Measurements from ENCODE around the gene NCL.
A peak's percentile ranks its signal among the peaks of the same experiment; 100 is the strongest.

Gene NCL, protein sequence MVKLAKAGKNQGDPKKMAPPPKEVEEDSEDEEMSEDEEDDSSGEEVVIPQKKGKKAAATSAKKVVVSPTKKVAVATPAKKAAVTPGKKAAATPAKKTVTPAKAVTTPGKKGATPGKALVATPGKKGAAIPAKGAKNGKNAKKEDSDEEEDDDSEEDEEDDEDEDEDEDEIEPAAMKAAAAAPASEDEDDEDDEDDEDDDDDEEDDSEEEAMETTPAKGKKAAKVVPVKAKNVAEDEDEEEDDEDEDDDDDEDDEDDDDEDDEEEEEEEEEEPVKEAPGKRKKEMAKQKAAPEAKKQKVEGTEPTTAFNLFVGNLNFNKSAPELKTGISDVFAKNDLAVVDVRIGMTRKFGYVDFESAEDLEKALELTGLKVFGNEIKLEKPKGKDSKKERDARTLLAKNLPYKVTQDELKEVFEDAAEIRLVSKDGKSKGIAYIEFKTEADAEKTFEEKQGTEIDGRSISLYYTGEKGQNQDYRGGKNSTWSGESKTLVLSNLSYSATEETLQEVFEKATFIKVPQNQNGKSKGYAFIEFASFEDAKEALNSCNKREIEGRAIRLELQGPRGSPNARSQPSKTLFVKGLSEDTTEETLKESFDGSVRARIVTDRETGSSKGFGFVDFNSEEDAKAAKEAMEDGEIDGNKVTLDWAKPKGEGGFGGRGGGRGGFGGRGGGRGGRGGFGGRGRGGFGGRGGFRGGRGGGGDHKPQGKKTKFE

DNA sequence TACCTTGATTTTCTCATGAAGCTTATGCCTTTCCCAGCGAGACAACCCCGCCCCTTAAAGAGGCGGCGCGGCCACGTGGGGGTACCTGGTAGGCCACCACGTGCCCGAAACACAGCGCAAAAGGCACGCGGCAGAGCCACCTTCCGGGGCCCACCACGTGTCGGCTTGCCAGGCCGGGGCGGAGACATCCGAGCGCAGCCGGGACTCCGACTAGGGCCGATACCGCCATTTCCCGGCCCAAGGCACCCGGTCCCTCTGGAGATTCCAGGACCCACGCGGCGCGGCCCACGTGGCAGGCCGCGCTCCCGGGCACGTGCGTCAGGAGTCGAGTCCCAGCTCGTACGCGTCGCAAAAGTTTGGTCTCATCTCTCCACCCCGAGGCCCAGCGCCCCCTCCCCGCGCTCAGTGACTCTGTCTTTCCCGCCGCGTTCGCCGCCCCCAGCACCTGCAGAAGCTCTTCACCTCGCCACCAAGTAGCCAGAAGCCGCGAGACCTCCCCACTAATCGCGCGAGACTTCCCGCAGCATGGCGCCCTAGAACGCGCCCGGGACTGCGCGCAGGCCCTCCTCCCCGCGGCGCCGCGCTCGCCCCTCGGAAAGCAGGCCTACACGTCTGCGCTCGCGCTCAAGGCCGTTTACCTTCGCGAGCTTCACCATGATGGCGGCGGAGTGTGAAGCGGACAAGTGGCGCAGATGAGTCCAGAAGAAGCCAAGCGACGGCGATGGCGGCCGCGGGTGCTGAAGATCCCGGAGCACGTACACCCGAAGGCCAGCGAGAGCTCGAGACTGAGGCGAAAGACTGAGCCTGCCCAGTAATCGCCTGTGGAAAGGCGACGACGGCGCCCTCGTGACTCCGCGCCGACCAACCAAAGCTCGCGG is at the start of gene NCL:
TSS of gene NCL (minus strand) at position 787 of the 878 bp plus-strand sequence. CDS start at position 656, 131 bp downstream.
- H3K4me3 Mint-ChIP-seq, result peak within 1 kb of the TSS; percentile 95
- peak within 1 kb of the TSS; percentile 99 for H3K27ac Mint-ChIP-seq
- H3K27me3 Mint-ChIP-seq, result no peaks in the 10 kb centered on the region
- peaks cover 63% of the 10 kb centered on the region for H3K36me3 Mint-ChIP-seq (ENCODE audit: low read depth)
- no peaks in the 10 kb centered on the region for H3K9me3 Mint-ChIP-seq
- H3K4me1 Mint-ChIP-seq (ENCODE audit: low read depth), result peaks cover 39% of the 10 kb centered on the region
- DNase-seq, result peak; percentile 91

- DNase-seq, result no peak
- peak overlapping the region; percentile 98 for H3K27ac Mint-ChIP-seq
- H3K4me3 Mint-ChIP-seq, result peak overlapping the region; percentile 85
- H3K36me3 Mint-ChIP-seq (ENCODE audit: low read depth), result peaks cover 8% of the 10 kb centered on the region
- no peaks in the 10 kb centered on the region for H3K9me3 Mint-ChIP-seq
- H3K4me1 Mint-ChIP-seq (ENCODE audit: low read depth), result peaks cover 23% of the 10 kb centered on the region
- H3K27me3 Mint-ChIP-seq, result no peaks in the 10 kb centered on the region
Measured at GRCh38 chr2:231513746-231514224, 49.5 kb upstream of the NCL start.

GRCh38 chr2:231512222-231512621 is 47.9 kb upstream of the NCL start:
- Mint-ChIP-seq H3K27ac (peak overlapping the region; percentile 11), H3K36me3 (ENCODE audit: low read depth) (peaks cover 10% of the 10 kb centered on the region), H3K9me3 (no peaks in the 10 kb centered on the region), H3K27me3 (no peaks in the 10 kb centered on the region), H3K4me3 (no peak overlapping the region), H3K4me1 (ENCODE audit: low read depth) (peaks cover 20% of the 10 kb centered on the region)
- no peak for DNase-seq

GRCh38 chr2:231503766-231504165 is 39.5 kb upstream of the NCL start:
- H3K27me3 Mint-ChIP-seq, result no peaks in the 10 kb centered on the region
- peaks cover 32% of the 10 kb centered on the region for H3K36me3 Mint-ChIP-seq (ENCODE audit: low read depth)
- H3K9me3 Mint-ChIP-seq, result no peaks in the 10 kb centered on the region
- H3K27ac Mint-ChIP-seq, result no peak overlapping the region
- no peaks in the 10 kb centered on the region for H3K4me1 Mint-ChIP-seq (ENCODE audit: low read depth)
- no peak overlapping the region for H3K4me3 Mint-ChIP-seq
- no peak for DNase-seq

DNA sequence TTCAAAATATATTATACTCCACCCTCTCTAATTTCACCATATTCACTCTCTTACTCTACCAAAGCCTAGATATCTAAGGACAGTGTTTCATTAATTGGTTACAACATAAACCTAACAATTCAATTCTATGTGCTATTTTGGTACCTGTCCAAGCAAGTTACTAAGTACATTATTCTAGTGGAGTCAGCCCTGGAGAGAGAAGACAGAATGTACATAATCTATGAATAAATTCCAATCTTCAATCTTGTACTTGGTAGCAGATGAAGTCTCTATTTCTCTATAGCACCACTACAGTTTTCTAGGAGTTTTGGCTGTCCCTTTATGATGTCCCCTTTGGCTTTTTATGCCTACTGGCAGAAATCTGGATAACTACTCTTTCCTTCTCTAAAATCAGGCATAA is 38.3 kb upstream of the NCL start:
- H3K27ac Mint-ChIP-seq, result no peak overlapping the region
- peaks cover 31% of the 10 kb centered on the region for H3K36me3 Mint-ChIP-seq (ENCODE audit: low read depth)
- H3K4me3 Mint-ChIP-seq, result no peak overlapping the region
- no peaks in the 10 kb centered on the region for H3K4me1 Mint-ChIP-seq (ENCODE audit: low read depth)
- H3K9me3 Mint-ChIP-seq, result no peaks in the 10 kb centered on the region
- DNase-seq, result no peak
- H3K27me3 Mint-ChIP-seq, result no peaks in the 10 kb centered on the region

DNA sequence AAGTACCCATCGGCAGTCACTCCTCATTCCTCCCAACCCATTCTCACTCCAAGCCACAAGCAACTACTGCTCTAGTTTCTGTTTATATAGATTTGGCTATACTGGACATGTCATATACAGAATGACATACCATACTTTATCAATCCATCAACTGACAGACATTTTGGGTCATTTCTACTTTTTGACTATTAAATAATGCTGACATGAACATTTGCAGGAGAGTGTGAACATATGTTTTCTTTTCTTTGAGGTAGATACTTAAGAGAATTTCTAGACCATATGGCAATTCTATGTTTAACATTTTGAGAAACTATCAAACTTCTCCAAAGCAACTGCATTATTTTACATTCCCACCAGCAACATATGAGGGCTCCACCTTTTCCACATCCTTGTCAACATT is 33.4 kb upstream of the NCL start:
- H3K4me1 Mint-ChIP-seq (ENCODE audit: low read depth), result peaks cover 9% of the 10 kb centered on the region
- no peak for DNase-seq
- no peak overlapping the region for H3K4me3 Mint-ChIP-seq
- no peaks in the 10 kb centered on the region for H3K27me3 Mint-ChIP-seq
- no peaks in the 10 kb centered on the region for H3K9me3 Mint-ChIP-seq
- H3K27ac Mint-ChIP-seq, result no peak overlapping the region
- peaks cover 6% of the 10 kb centered on the region for H3K36me3 Mint-ChIP-seq (ENCODE audit: low read depth)

- Mint-ChIP-seq H3K9me3 (no peaks in the 10 kb centered on the region), H3K36me3 (ENCODE audit: low read depth) (no peaks in the 10 kb centered on the region), H3K4me1 (ENCODE audit: low read depth) (peaks cover 9% of the 10 kb centered on the region), H3K27ac (no peak overlapping the region), H3K27me3 (no peaks in the 10 kb centered on the region), H3K4me3 (no peak overlapping the region)
- DNase-seq, result no peak
Measured at GRCh38 chr2:231494669-231495068, 30.4 kb upstream of the NCL start.

GRCh38 chr2:231490801-231491200 is 26.5 kb upstream of the NCL start:
- Mint-ChIP-seq H3K27me3 (no peaks in the 10 kb centered on the region), H3K9me3 (no peaks in the 10 kb centered on the region), H3K4me3 (no peak overlapping the region), H3K27ac (no peak overlapping the region), H3K4me1 (ENCODE audit: low read depth) (peaks cover 9% of the 10 kb centered on the region), H3K36me3 (ENCODE audit: low read depth) (no peaks in the 10 kb centered on the region)
- DNase-seq, result no peak

DNA sequence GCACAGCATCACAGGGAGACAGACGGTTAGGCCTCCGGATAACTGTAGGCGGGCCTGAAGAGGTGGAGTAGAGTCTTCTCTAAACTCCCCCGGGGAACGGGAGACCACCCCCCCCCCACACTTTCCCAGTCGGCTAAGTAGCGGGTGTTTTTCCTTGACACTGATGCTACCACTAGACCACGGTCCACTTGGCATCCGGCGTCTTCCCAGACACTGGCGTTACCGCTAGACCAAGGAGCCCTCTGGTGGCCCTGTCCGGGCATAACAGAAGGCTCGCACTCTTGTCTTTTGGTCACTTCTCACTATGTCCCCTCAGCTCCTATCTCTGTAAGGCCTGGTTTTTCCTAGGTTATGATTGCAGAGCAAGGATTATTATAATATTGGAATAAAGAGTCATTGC is 25.7 kb upstream of the NCL start:
- H3K9me3 Mint-ChIP-seq, result no peaks in the 10 kb centered on the region
- peak; percentile 52 for DNase-seq

DNA sequence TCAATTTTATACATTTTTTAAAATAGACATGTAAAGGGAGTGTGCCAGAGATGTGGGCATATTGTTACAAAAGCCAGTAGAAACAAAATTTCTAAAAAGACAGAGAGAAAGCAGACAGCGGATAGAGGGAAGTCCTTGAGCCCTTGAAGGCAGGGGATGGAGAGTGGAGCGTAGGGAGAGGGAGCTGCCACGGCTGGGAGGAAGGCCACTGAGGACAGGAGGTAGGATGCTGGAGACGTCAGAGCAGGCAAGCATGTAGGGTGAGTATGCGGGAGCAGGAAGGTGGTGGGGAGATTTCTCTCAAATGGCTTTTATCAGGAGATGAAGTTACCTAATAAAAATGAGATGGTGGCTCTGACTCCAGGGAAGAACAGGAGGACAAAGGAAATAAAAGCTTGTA is 24.0 kb upstream of the NCL start:
- H3K4me3 Mint-ChIP-seq, result no peak overlapping the region
- H3K9me3 Mint-ChIP-seq, result no peaks in the 10 kb centered on the region
- no peaks in the 10 kb centered on the region for H3K27me3 Mint-ChIP-seq
- H3K27ac Mint-ChIP-seq, result no peak overlapping the region
- DNase-seq, result no peak
- peaks cover 4% of the 10 kb centered on the region for H3K4me1 Mint-ChIP-seq (ENCODE audit: low read depth)
- H3K36me3 Mint-ChIP-seq (ENCODE audit: low read depth), result no peaks in the 10 kb centered on the region

More for the DNA sequence above, 25.7 kb upstream of the NCL start:
- Mint-ChIP-seq H3K4me3 (no peak overlapping the region), H3K4me1 (ENCODE audit: low read depth) (peaks cover 7% of the 10 kb centered on the region), H3K36me3 (ENCODE audit: low read depth) (no peaks in the 10 kb centered on the region), H3K27me3 (no peaks in the 10 kb centered on the region), H3K27ac (no peak overlapping the region)

- Mint-ChIP-seq H3K36me3 (ENCODE audit: low read depth) (no peaks in the 10 kb centered on the region), H3K4me1 (ENCODE audit: low read depth) (peaks cover 11% of the 10 kb centered on the region), H3K27me3 (no peaks in the 10 kb centered on the region), H3K27ac (no peak overlapping the region), H3K9me3 (no peaks in the 10 kb centered on the region), H3K4me3 (no peak overlapping the region)
- DNase-seq, result no peak
Measured at GRCh38 chr2:231486851-231487596, 22.7 kb upstream of the NCL start.

DNA sequence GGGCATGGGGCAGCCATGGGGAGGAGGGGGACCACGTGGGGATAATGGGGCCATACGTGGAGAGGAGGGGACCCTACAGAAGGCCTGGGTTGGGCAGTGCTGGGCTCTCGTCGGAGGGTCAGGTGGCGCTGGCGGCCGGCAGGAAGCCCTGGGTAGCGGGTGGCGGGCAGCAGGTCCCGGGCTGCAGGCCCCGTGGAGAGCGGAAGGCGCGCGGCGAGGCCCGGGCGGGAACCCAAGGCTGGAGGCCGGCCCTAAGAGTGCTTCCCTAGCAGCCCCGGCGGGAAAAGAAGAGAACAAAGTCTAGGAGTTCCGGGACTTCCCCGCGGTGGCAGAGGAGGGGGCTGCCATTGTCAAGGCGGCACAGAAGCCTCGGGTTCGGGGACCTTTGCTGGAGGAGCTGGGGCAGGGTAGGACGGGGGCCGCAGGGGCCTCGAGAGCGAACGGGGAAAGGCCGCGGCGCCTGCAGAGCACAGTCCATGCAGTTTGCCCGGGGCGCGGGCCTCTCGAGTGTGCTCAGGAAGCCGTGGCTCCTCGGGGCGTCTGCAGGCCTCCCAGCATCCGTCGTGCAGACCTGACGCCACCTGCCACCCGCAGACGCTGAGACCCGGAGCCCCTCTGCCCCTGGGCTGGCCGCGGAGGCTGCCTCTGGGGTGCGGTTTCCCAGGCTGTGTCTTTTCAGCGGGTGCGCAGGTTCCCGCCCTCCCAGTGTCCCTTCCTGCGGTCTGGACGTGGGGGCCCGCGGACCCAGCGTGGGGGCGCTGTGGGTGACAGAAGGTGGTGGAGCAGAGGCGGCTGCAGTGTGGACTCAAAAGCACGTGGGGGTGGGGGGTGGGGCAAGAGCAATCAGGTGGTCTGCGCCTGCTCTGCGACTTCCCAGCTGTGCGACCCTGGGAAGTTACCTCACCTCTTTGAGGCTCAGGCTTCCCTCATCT is 19.4 kb upstream of the NCL start:
- H3K27me3 Mint-ChIP-seq, result no peaks in the 10 kb centered on the region
- peak; percentile 67 for DNase-seq
- H3K27ac Mint-ChIP-seq, result peak overlapping the region; percentile 91
- H3K9me3 Mint-ChIP-seq, result no peaks in the 10 kb centered on the region
- peaks cover 15% of the 10 kb centered on the region for H3K4me1 Mint-ChIP-seq (ENCODE audit: low read depth)
- no peaks in the 10 kb centered on the region for H3K36me3 Mint-ChIP-seq (ENCODE audit: low read depth)
- H3K4me3 Mint-ChIP-seq, result peak overlapping the region; percentile 78

- Mint-ChIP-seq H3K4me3 (peak overlapping the region; percentile 78), H3K36me3 (ENCODE audit: low read depth) (no peaks in the 10 kb centered on the region), H3K9me3 (no peaks in the 10 kb centered on the region), H3K4me1 (ENCODE audit: low read depth) (peaks cover 15% of the 10 kb centered on the region), H3K27me3 (no peaks in the 10 kb centered on the region), H3K27ac (peak overlapping the region; percentile 91)
- peak; percentile 88 for DNase-seq
Measured at GRCh38 chr2:231482806-231483391, 18.6 kb upstream of the NCL start.
